AG09319 (cell line): ENCODE results near the gene NGDN.
"Not testable (repeated sequence)": the region's sequence is repeated elsewhere in the genome, so short reads cannot be mapped to it uniquely, and the experiment has no call there.

ENCODE experiments used
- DNase-seq: peaks from one replicate; pipeline ENCODE4 v3.0.0-alpha.2; 2010; ENCODE audit warnings: low read depth; ENCODE audit errors: extremely low read depth
- TF ChIP-seq, protein P1 (sequence below): IDR thresholded peaks from 2 replicates; pipeline ENCODE4 v1.5.1; 2011; ENCODE audit warnings: low read depth, mild to moderate bottlenecking, inconsistent platforms, low read length, moderate library complexity

NGDN gene

DNA sequence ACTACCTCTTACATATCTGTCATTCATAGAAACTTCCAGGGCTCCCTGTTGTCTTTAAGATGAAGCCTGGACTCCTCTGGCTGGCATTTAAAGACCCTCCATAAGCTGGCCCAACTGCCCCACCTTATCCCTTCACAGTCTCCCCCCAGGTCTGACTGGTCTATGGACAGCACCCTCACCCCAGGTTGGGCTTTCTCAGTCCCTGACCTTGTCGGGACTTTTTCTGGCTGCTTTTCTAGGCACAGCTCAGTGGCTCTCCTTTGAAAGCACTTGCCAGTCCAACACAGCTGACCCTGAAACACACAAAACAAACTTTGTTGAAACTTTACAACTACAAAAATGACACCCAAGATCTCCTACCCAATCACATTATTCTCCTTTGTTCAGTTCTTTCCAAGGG lies 20.2 kb upstream of the NGDN start:
- TF ChIP-seq, protein P1, sequence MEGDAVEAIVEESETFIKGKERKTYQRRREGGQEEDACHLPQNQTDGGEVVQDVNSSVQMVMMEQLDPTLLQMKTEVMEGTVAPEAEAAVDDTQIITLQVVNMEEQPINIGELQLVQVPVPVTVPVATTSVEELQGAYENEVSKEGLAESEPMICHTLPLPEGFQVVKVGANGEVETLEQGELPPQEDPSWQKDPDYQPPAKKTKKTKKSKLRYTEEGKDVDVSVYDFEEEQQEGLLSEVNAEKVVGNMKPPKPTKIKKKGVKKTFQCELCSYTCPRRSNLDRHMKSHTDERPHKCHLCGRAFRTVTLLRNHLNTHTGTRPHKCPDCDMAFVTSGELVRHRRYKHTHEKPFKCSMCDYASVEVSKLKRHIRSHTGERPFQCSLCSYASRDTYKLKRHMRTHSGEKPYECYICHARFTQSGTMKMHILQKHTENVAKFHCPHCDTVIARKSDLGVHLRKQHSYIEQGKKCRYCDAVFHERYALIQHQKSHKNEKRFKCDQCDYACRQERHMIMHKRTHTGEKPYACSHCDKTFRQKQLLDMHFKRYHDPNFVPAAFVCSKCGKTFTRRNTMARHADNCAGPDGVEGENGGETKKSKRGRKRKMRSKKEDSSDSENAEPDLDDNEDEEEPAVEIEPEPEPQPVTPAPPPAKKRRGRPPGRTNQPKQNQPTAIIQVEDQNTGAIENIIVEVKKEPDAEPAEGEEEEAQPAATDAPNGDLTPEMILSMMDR, result no peak
- DNase-seq, result no peak

DNA sequence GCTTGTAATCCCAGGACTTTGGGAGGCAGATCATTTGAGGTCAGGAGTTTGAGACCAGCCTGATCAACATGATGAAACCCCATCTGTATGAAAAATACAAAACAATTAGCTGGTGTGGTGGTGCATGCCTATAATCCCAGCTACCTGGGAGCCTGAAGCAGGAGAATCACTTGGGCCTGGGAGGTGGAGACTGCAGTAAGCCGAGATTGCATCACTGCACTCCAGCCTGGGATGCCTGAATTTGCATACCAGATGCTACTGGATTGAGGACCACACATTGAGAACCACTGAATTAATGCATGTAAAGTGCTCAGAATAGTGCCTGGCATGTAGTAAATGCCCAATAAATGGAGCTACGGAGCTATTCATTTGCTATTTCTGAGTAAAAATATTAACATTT lies 19.1 kb upstream of the NGDN start:
- no peak for DNase-seq
- TF ChIP-seq, protein P1, result no peak

DNA sequence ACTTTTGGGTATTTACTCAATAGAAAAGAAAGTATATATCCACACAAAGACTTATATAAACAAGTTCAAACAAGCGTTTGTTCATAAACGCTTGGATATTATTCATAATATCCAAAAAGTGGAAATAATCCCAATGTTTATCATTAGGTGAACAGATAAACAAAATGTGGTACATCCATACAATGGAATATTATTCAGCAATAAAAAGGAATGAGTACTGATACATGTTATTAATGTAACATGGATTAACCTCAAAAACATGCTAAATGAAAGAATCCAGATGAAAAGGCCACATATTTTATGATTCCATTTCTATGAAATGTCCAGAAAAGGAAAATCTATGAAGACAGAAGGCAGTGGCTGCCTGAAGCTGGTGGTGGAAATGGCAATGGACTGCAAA lies 17.3 kb upstream of the NGDN start:
- DNase-seq, result no peak
- TF ChIP-seq, protein P1, result no peak

DNA sequence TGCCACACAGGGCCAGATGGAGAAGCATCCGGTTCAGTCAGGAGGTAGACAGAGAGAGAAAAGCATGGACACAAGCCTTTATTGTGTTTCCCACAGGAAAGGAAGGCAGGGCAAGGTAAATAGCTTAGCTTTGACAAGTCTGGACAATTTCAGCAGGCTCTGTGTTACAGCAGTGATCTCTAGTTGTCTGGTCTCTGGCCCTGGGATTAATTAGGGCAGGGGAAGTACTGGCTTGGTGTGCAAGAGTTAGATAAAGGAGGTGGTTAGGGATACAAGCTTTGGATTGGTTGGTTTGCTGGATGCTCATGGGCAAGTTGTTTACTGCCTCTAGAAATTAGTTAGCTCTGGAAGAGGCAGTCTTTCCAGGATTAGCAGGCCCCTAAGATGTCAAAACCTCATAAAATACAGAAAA lies 15.1 kb upstream of the NGDN start:
- TF ChIP-seq, protein P1, result no peak
- DNase-seq, result no peak

DNA sequence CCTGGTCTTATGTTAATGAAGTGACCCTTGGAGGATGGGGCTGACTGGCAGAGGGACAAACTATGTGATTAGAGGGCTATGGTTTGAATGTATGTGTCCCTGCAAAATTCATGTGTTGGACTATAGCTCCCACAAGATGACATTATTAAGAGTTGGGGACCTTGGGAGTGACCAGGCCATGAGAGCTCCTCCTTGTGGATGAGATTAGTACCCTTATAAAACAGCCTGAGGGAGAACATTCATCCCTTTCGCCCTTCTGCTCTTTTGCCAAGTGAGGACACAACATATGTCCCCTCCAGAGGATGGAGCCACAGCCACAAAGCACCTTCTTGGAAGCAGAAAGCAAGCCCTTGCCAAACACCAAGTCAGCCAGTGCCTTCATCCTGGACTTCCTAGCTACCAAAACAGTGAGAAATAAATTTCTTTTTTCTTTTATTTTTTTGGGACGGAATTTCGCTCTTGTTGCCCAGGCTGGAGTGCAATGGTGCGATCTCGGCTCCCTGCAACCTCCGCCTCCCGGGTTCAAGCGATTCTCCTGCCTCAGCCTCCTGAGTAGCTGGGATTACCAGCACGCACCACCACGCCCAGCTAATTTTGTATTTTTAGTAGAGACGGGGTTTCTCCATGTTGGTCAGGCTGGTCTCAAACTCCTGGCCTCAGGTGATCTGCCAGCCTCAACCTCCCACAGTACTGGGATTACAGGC lies 12.5 kb upstream of the NGDN start:
- not testable (repeated sequence) for DNase-seq
- TF ChIP-seq, protein P1, result peak; percentile 6

DNA sequence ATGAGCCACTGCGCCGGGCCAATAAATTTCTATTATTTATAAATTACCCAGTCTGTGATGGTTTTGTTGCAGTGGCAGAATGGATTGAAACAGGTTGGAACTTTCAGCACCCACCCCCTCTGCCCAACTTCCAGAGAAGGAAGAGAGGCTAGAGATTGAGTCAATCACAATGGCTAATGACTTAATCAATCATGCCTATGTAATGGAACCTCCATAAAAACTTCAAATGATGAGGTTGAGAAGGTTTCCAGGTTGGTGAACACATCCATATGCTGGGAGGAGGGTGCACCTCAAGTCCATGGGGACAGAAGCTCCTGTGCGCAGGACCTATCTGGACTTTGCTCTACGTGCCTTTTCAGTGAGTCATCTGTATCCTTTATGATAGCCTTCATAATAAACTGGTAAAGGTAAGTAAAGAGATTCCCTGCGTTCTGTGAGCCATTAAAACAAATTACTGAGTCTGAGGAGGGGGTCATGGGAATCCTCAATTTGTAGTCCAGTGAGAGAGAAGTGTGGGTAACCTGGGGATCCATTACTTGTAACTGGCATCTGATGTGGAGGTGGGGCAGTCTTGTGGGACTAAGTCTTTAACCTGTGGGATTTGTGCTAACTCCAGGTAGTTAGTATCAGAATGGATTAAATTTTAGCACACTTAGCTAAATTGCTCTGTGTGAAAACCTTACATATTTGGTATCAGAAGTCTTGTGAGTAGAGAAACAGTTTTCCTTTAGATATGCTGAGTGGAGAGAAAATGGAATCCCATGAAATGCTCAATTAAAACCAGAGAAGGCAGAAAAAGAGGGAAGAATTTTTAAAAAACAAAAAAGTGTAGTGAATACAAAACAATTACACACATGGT lies 11.7 kb upstream of the NGDN start:
- TF ChIP-seq, protein P1, result no peak
- no peak for DNase-seq

DNA sequence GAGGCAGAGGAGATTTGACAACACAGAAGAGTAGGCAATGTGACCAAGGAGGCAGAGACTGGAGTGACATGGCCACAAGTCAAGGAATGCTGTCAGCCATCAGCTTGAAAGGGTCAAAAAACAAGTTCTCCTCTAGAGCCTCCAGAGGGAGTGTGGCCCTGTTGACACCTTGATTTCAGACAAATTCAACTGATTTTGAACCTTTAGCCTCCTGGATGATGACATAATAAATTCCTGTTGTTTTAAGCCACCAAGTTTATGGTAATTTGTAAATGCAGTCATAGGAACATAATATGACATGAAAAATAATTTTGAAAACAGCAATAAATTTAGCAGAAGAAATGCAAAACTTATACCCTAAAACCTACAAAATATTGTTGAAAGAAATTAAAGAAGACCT lies 8.5 kb upstream of the NGDN start:
- TF ChIP-seq, protein P1, result no peak

More for the DNA sequence above, 8.5 kb upstream of the NGDN start:
- no peak for DNase-seq
